ENCODE measurements around the gene TMEM131. TPM values are rescaled to one million over a fixed set of nuclear protein-coding genes. Genes with fewer than 3 reads are reported as not detected.

TMEM131 gene
- total RNA-seq, 2 donors from 2014 or later: 20.7 to 21.8 TPM

GRCh38 chr2:97788986-97789644, 206.6 kb downstream of the TMEM131 start:
- no peak for DNase-seq (ENCODE audit: low spot score)
- no peaks in the 10 kb centered on the region for H3K27me3 ChIP-seq
- H3K27ac ChIP-seq: no peak overlapping the region
- H3K9me3 ChIP-seq: no peaks in the 10 kb centered on the region
- H3K36me3 ChIP-seq: peaks cover 27% of the 10 kb centered on the region
- H3K4me3 ChIP-seq: no peak overlapping the region
- no peak for TF ChIP-seq CTCF (IDR thresholded peaks at IDR 0.05)
- H3K4me1 ChIP-seq: no peaks in the 10 kb centered on the region

- DNase-seq (ENCODE audit: low spot score): no peak
- no peak for TF ChIP-seq CTCF (IDR thresholded peaks at IDR 0.05)
- no peak overlapping the region for H3K4me3 ChIP-seq
- H3K27ac ChIP-seq: no peak overlapping the region
- peaks cover 0 to 8% of the 10 kb centered on the region in 2 donors for H3K4me1 ChIP-seq
- H3K36me3 ChIP-seq: peaks cover 7% of the 10 kb centered on the region
- no peaks in the 10 kb centered on the region for H3K9me3 ChIP-seq
- no peaks in the 10 kb centered on the region for H3K27me3 ChIP-seq
Observed at GRCh38 chr2:97785818-97786217, 209.9 kb downstream of the TMEM131 start.

- H3K9me3 ChIP-seq: no peaks in the 10 kb centered on the region
- no peak overlapping the region for H3K4me3 ChIP-seq
- DNase-seq (ENCODE audit: low spot score): no peak
- H3K27me3 ChIP-seq: no peaks in the 10 kb centered on the region
- no peak overlapping the region for H3K27ac ChIP-seq
- peaks cover 5% of the 10 kb centered on the region for H3K36me3 ChIP-seq
- H3K4me1 ChIP-seq: peaks cover 0 to 8% of the 10 kb centered on the region in 2 donors
- TF ChIP-seq CTCF (IDR thresholded peaks at IDR 0.05): no peak
Observed at GRCh38 chr2:97784953-97785352, 210.8 kb downstream of the TMEM131 start.

- H3K4me1 ChIP-seq: peaks cover 0 to 8% of the 10 kb centered on the region in 2 donors
- H3K4me3 ChIP-seq: no peak overlapping the region
- peaks cover 1% of the 10 kb centered on the region for H3K36me3 ChIP-seq
- H3K27me3 ChIP-seq: no peaks in the 10 kb centered on the region
- no peak for DNase-seq (ENCODE audit: low spot score)
- TF ChIP-seq CTCF (IDR thresholded peaks at IDR 0.05): no peak
- H3K27ac ChIP-seq: no peak overlapping the region
- H3K9me3 ChIP-seq: no peaks in the 10 kb centered on the region
Observed at GRCh38 chr2:97781981-97782380, 213.8 kb downstream of the TMEM131 start.

GRCh38 chr2:97779141-97779540, 216.6 kb downstream of the TMEM131 start:
- Histone ChIP-seq H3K4me3 (no peak overlapping the region), H3K27me3 (no peaks in the 10 kb centered on the region), H3K9me3 (no peaks in the 10 kb centered on the region), H3K36me3 (peaks cover 7% of the 10 kb centered on the region), H3K27ac (no peak overlapping the region), H3K4me1 (peaks cover 0 to 16% of the 10 kb centered on the region in 2 donors)
- no peak for TF ChIP-seq CTCF (IDR thresholded peaks at IDR 0.05)
- DNase-seq (ENCODE audit: low spot score): no peak

- Histone ChIP-seq H3K27me3 (no peaks in the 10 kb centered on the region), H3K4me3 (no peak overlapping the region), H3K36me3 (peaks cover 19% of the 10 kb centered on the region), H3K9me3 (no peaks in the 10 kb centered on the region), H3K27ac (no peak overlapping the region), H3K4me1 (peaks cover 0 to 12% of the 10 kb centered on the region in 2 donors)
- no peak for DNase-seq (ENCODE audit: low spot score)
- TF ChIP-seq CTCF (IDR thresholded peaks at IDR 0.05): no peak
Observed at GRCh38 chr2:97775074-97775473, 220.7 kb downstream of the TMEM131 start.
